Epithelial cell of proximal tubule (primary cell): ENCODE measurements around the gene TTC27. TPM values are rescaled to one million over a fixed set of nuclear protein-coding genes. Genes with fewer than 3 reads are reported as not detected.

Source experiments
- DNase-seq: peaks from one replicate; pipeline ENCODE4 v3.0.0-alpha.2; 2011; ENCODE audit warnings: low read depth
- H3K4me3 ChIP-seq: 2 replicates; pipeline ENCODE4 v1.5.1; 2011; ENCODE audit warnings: low read depth, mild to moderate bottlenecking, low read length
- total RNA-seq: library from RNA; depleted of rRNA; stranded (reverse); fragments of >200 nt; gene quantifications from 2 replicates; pipeline ENCODE4 v1.2.3, GENCODE V29; 2015
- TF ChIP-seq, protein P1 (sequence below): conservative IDR thresholded peaks from 2 replicates; pipeline ENCODE4 v1.5.1; 2012; ENCODE audit warnings: low read depth, mild to moderate bottlenecking, low read length

The TTC27 gene
- total RNA-seq, 1 donor from 2014 or later: 17.9 TPM

DNA sequence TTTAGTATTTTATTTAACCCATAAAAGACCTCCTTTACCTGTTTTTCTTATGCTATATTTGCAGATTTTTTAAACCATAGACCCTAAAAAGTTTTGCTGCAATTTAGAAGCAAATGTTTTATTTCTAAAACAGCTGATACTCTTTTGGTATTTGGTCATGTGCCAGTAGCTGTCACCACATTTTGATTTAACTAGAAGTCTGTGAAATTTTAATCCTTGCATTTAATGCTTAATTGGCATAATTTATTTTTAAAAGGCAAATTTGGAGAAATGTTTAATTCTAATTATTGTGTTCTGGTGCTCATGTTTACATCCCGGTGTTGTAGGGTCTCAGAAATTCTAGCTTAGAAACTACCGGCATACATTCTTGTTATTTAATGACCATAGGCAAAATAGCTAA, 111.8 kb downstream of the TTC27 start:
- TF ChIP-seq, protein P1, sequence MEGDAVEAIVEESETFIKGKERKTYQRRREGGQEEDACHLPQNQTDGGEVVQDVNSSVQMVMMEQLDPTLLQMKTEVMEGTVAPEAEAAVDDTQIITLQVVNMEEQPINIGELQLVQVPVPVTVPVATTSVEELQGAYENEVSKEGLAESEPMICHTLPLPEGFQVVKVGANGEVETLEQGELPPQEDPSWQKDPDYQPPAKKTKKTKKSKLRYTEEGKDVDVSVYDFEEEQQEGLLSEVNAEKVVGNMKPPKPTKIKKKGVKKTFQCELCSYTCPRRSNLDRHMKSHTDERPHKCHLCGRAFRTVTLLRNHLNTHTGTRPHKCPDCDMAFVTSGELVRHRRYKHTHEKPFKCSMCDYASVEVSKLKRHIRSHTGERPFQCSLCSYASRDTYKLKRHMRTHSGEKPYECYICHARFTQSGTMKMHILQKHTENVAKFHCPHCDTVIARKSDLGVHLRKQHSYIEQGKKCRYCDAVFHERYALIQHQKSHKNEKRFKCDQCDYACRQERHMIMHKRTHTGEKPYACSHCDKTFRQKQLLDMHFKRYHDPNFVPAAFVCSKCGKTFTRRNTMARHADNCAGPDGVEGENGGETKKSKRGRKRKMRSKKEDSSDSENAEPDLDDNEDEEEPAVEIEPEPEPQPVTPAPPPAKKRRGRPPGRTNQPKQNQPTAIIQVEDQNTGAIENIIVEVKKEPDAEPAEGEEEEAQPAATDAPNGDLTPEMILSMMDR: no peak
- no peak for DNase-seq
- H3K4me3 ChIP-seq: no peak overlapping the region

DNA sequence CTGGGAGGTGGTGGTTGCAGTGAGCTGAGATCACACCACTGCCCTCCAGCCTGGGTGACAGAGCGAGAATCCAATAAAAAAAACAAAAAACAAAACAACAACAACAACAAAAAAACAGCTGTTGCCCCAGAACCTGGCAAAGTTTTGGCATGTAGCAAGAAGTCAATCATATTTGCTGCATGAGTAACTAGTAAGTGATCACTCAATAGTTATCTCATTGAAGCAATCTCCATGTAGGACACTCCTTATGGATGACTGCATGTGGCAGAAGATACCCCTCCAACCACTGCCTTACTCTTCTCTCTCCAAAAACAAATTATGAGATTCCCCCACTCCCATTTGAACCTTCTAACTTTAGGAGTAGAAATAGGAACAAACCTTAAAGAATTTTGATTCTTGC, 113.7 kb downstream of the TTC27 start:
- no peak overlapping the region for H3K4me3 ChIP-seq
- no peak for DNase-seq
- TF ChIP-seq, protein P1: no peak

DNA sequence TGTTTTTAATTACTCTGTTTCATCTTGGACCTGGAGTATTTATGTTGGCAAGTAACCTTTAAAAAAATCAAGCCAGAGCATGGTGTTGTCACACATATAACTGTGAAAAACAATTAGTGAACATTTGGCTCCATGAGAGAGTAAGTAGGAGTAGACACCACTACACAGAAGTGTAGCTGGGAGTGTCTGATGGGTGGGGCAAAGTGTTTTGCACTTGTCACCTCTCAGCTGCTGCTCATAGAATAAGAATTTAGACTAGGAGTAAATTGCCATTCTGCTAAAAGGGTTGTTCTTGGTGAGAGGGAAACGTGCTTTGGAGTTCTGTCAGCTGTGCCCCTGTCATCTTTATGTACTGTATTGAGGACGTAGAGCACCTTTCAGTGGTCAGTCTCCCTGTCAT, 114.5 kb downstream of the TTC27 start:
- H3K4me3 ChIP-seq: no peak overlapping the region
- TF ChIP-seq, protein P1: no peak
- DNase-seq: no peak

DNA sequence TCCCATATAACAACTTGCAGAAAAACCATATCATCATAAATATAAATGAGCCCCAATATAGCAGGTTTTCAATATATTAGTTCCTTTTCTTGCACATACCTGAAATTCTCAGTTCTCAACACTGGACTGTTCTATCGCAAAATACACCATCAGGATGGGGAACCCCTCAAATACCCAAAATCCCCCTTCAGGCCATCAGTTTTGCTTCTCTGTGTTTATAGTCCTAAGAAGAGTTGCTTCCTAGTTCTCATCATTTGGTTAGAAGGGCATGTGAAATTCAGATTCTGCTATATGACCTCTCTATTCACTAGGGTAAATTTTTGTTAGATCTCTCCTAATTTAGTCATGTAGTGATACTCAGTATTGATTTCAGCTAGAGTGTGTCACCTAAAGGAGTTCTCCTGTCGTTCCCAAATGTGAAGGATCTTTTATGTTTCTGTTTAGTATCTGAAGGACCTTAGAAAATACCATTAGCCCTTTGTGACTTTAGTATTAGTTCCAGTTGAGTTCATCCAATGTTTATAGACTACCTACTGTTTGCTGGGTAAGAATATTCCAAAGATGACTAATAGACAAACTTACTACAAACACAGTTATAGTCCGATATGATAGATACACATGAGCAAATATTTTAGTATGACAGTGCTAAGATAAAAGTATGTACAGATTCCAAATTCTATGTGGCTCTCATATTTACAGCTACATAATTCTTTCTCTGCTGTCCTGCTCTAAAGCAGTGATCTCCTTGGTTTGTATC, 115.8 kb downstream of the TTC27 start:
- DNase-seq: no peak
- no peak overlapping the region for H3K4me3 ChIP-seq
- TF ChIP-seq, protein P1: no peak

DNA sequence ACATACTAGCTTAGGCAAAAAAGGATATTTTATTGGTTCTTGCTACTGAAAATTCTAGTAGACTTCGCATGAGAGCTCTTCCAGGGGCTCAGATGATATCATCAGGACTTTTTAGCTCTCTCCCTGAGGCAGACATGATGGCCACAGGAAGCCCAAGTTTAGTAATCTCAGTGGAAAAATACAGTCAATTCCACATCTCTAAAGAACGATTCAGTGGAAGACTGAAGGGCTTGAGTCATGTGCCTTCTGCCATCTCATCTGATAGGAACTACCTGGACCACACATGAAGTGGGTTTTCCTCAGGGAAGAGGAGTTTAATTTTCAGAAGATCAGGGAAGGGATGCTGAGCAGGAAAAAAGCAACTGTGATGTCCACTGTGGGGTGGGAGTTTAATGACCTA, 117.3 kb downstream of the TTC27 start:
- H3K4me3 ChIP-seq: no peak overlapping the region
- TF ChIP-seq, protein P1: no peak
- no peak for DNase-seq

DNA sequence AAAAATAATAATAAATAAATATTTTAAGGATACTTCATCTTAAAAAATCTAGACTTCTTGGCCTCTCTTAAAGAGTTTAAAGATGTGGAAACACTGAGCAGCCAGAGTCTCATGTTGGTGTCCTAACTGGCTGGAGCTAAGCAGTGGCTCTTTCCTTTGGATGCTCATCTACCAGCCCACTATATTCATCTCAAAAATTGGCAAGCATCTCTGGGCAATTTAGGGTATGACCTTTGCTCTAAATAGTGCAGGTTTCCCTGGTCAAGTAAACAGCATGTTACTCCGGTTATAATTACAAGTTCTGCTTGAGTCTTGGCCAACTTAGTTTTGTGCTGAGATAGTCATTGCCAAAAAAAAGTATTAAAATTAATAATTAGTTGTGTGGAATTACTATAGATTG, 117.8 kb downstream of the TTC27 start:
- no peak overlapping the region for H3K4me3 ChIP-seq
- TF ChIP-seq, protein P1: no peak
- DNase-seq: no peak

DNA sequence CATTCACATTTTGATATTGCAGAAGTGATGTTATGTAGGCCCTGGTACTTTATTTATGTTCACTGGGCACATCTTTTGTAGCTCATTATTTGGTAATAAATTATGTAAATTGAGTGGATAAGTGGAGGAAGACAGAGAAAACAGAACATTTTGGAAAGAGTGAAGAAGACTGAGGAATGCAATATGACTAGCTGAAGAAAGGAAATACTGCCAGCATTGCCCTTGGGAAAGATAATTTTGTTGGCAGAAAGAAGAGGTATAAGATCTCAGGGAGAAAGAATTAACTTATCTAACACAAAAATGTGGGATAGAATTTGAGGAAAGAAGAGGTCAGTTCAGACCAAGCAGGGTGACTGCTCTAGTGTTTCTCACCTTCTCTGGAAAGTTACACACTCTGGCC, 118.8 kb downstream of the TTC27 start:
- TF ChIP-seq, protein P1: no peak
- DNase-seq: no peak
- H3K4me3 ChIP-seq: no peak overlapping the region
